ENCODE data around the gene DNER.

The DNER gene

GRCh38 chr2:229433351-229433750 is 281.0 kb downstream of the DNER start:
- no peak for DNase-seq

GRCh38 chr2:229431327-229431954 is 282.9 kb downstream of the DNER start:
- DNase-seq = no peak
- peak; percentile 34 for TF ChIP-seq CTCF (IDR thresholded peaks at IDR 0.05; ENCODE audit: low read depth, low read length, missing control alignments)
- Histone ChIP-seq H3K36me3 (replicated peaks) (no peaks in the 10 kb centered on the region), H3K27me3 (replicated peaks) (no peaks in the 10 kb centered on the region), H3K4me3 (ENCODE audit: low read depth, low read length) (no peak overlapping the region), H3K27ac (no peak overlapping the region)
- in situ Hi-C loops (cut with HindIII; ENCODE audit: low pct_ligation_motif_present, low sequenced_read_pairs) = no loop called here

More at GRCh38 chr2:229433351-229433750, 281.0 kb downstream of the DNER start:
- TF ChIP-seq CTCF (IDR thresholded peaks at IDR 0.05; ENCODE audit: low read depth, low read length, missing control alignments) = no peak
- in situ Hi-C loops (cut with HindIII; ENCODE audit: low pct_ligation_motif_present, low sequenced_read_pairs) = no loop called here
- H3K4me3 ChIP-seq (ENCODE audit: low read depth, low read length) = no peak overlapping the region
- no peak overlapping the region for H3K27ac ChIP-seq
- H3K36me3 ChIP-seq (replicated peaks) = no peaks in the 10 kb centered on the region
- no peaks in the 10 kb centered on the region for H3K27me3 ChIP-seq (replicated peaks)

- Histone ChIP-seq H3K27me3 (replicated peaks) (no peaks in the 10 kb centered on the region), H3K27ac (no peak overlapping the region), H3K4me3 (ENCODE audit: low read depth, low read length) (no peak overlapping the region), H3K36me3 (replicated peaks) (no peaks in the 10 kb centered on the region)
- DNase-seq = no peak
- in situ Hi-C loops (cut with HindIII; ENCODE audit: low pct_ligation_motif_present, low sequenced_read_pairs) = no loop called here
- no peak for TF ChIP-seq CTCF (IDR thresholded peaks at IDR 0.05; ENCODE audit: low read depth, low read length, missing control alignments)
Measured at GRCh38 chr2:229429589-229429988, 284.8 kb downstream of the DNER start.

- Histone ChIP-seq H3K27ac (no peak overlapping the region), H3K4me3 (ENCODE audit: low read depth, low read length) (no peak overlapping the region), H3K27me3 (replicated peaks) (no peaks in the 10 kb centered on the region), H3K36me3 (replicated peaks) (no peaks in the 10 kb centered on the region)
- in situ Hi-C loops (cut with HindIII; ENCODE audit: low pct_ligation_motif_present, low sequenced_read_pairs) = no loop called here
- TF ChIP-seq CTCF (IDR thresholded peaks at IDR 0.05; ENCODE audit: low read depth, low read length, missing control alignments) = no peak
- no peak for DNase-seq
Measured at GRCh38 chr2:229426464-229426863, 287.9 kb downstream of the DNER start.

- in situ Hi-C loops (cut with HindIII; ENCODE audit: low pct_ligation_motif_present, low sequenced_read_pairs) = no loop called here
- Histone ChIP-seq H3K27ac (no peak overlapping the region), H3K4me3 (ENCODE audit: low read depth, low read length) (no peak overlapping the region), H3K36me3 (replicated peaks) (no peaks in the 10 kb centered on the region), H3K27me3 (replicated peaks) (no peaks in the 10 kb centered on the region)
- DNase-seq = no peak
- TF ChIP-seq CTCF (IDR thresholded peaks at IDR 0.05; ENCODE audit: low read depth, low read length, missing control alignments) = no peak
Measured at GRCh38 chr2:229425598-229425997, 288.8 kb downstream of the DNER start.

GRCh38 chr2:229422063-229422462 is 292.3 kb downstream of the DNER start:
- Histone ChIP-seq H3K4me3 (ENCODE audit: low read depth, low read length) (no peak overlapping the region), H3K36me3 (replicated peaks) (no peaks in the 10 kb centered on the region), H3K27me3 (replicated peaks) (no peaks in the 10 kb centered on the region), H3K27ac (no peak overlapping the region)
- in situ Hi-C loops (cut with HindIII; ENCODE audit: low pct_ligation_motif_present, low sequenced_read_pairs) = no loop called here
- no peak for TF ChIP-seq CTCF (IDR thresholded peaks at IDR 0.05; ENCODE audit: low read depth, low read length, missing control alignments)
- no peak for DNase-seq
